K562 (cell line): ENCODE data around the gene CAMK2G. TPM values are rescaled to one million over a fixed set of nuclear protein-coding genes. Genes with fewer than 3 reads are reported as not detected.

ENCODE experiments used
- ATAC-seq: fragments of 200-7000 bp; cut with Tn5 transposase; 3 replicates; pipeline ENCODE4 v1.9.1; 2020; ENCODE audit warnings: moderate library complexity
- BruUV-seq: library from RNA; stranded (reverse); fragments of 400-500 nt; replicated peaks from 2 replicates; lab custom pipeline; 2021; lab: Mats Ljungman, UMichigan
- CTCF ChIA-PET: fragments of 300-600 bp; formaldehyde crosslinking; extraction: SDS; loops from one replicate; lab custom pipeline; 2021; ENCODE audit warnings: low intra/inter-chr PET ratio; lab: Yijun Ruan, JAX
- POLR2A ChIA-PET: fragments of 300-600, 350-650 bp; sonication (Branson Sonifier 250); formaldehyde crosslinking; extraction: SDS; loops from one replicate; lab custom pipeline; 2021; ENCODE audit warnings: antibody characterized with exemption, inconsistent platforms; lab: Yijun Ruan, JAX
- DNase-seq, 4 experiments: peaks; one replicate each; pipeline versions ENCODE4 v3.0.0 to v3.0.0-alpha.2; 2011 to 2018; ENCODE audit warnings: low spot score in 3 of 4, mixed read lengths in 3 of 4; ENCODE audit errors: extremely low read depth in 1 of 4
- FAIRE-seq: peaks from 2 replicates; lab custom pipeline; 2011; peaks lifted over from hg19 to GRCh38; lab: Jason Lieb, UNC
- H2AFZ ChIP-seq: 2 replicates; pipeline ENCODE4 v1.6.0; 2011; ENCODE audit warnings: low read depth, low read length, control low read depth, inconsistent platforms
- H3K27ac ChIP-seq: fragments of 200-600 bp; 3 replicates; pipeline ENCODE4 v1.8.0; 2011; ENCODE audit warnings: low read depth, mild to moderate bottlenecking, control low read depth, inconsistent platforms, low read length, moderate library complexity, mixed read lengths; ENCODE audit errors: extremely low read depth
- H3K27me3 ChIP-seq, 2 experiments: fragments of 300-600 bp in 1 of 2; 2 replicates in 1 of 2; 3 replicates in 1 of 2; pipeline versions ENCODE4 v1.6.0 to v1.8.0; 2011; ENCODE audit warnings: inconsistent platforms in 2 of 2, low read length in 2 of 2, mild to moderate bottlenecking in 1 of 2, mixed read lengths in 1 of 2, moderate library complexity in 1 of 2; ENCODE audit not compliant: control insufficient read depth in 2 of 2, insufficient read depth in 2 of 2
- H3K36me3 ChIP-seq: fragments of 300-600 bp; 3 replicates; pipeline ENCODE4 v1.8.0; 2011; ENCODE audit warnings: mild to moderate bottlenecking, low read length, inconsistent platforms; ENCODE audit not compliant: control insufficient read depth, insufficient read depth
- H3K4me1 ChIP-seq, 2 experiments: fragments of 200-600 bp in 1 of 2; replicated peaks in 1 of 2; 2 replicates in 1 of 2; 3 replicates in 1 of 2; pipeline versions ENCODE4 v1.5.1 to v1.8.0; 2011; ENCODE audit warnings: inconsistent platforms in 2 of 2, low read length in 2 of 2, mild to moderate bottlenecking in 1 of 2, mixed read lengths in 1 of 2, moderate library complexity in 1 of 2; ENCODE audit not compliant: control insufficient read depth in 2 of 2, insufficient read depth in 2 of 2
- H3K4me2 ChIP-seq: 2 replicates; pipeline ENCODE4 v1.6.1; 2011; ENCODE audit warnings: low read length, control low read depth, inconsistent platforms, mixed read lengths; ENCODE audit not compliant: insufficient read depth
- H3K4me3 ChIP-seq: fragments of 200-600 bp; sonication (generic), shearing (Covaris generic); 2 replicates; pipeline ENCODE4 v1.5.1; 2016; ENCODE audit warnings: control low read depth, inconsistent platforms
- H3K79me2 ChIP-seq: fragments of 200-600 bp; 3 replicates; pipeline ENCODE4 v1.8.0; 2011; ENCODE audit warnings: low read length, inconsistent platforms; ENCODE audit not compliant: control insufficient read depth, insufficient read depth
- H3K9ac ChIP-seq, 2 experiments: 2 replicates each; pipeline versions ENCODE4 v1.6.0 to v1.6.1; 2011; ENCODE audit warnings: low read depth in 2 of 2, low read length in 2 of 2, control low read depth in 1 of 2, inconsistent platforms in 1 of 2, mild to moderate bottlenecking in 1 of 2, mixed read lengths in 1 of 2; ENCODE audit not compliant: insufficient read depth in 1 of 2
- H3K9me1 ChIP-seq: one replicate; pipeline ENCODE4 v1.6.0; 2011; ENCODE audit warnings: inconsistent platforms, mild to moderate bottlenecking, low read length, moderate library complexity; ENCODE audit not compliant: control insufficient read depth, insufficient read depth
- H3K9me3 ChIP-seq: replicated peaks from 2 replicates; pipeline ENCODE4 v1.5.1; 2011; ENCODE audit warnings: low read depth, low read length, inconsistent platforms; ENCODE audit not compliant: control insufficient read depth, insufficient read depth
- H4K20me1 ChIP-seq: replicated peaks from 2 replicates; pipeline ENCODE4 v1.6.1; 2011; ENCODE audit warnings: low read length, inconsistent platforms, mixed read lengths; ENCODE audit not compliant: control insufficient read depth, insufficient read depth
- BDP1 ChIP-seq: IDR thresholded peaks from 3 replicates; pipeline ENCODE4 v1.6.1; 2011; ENCODE audit not compliant: insufficient read length, insufficient read depth
- CAMTA2 ChIP-seq: fragments of 250-450 bp; sonication (Bioruptor Pico); conservative IDR thresholded peaks from 2 replicates; pipeline ENCODE4 v1.5.1; 2022
- CREBBP ChIP-seq: IDR thresholded peaks from one replicate; pipeline ENCODE4 v1.6.1; 2012; ENCODE audit warnings: low read depth, mild to moderate bottlenecking, control low read depth, inconsistent platforms, low read length
- FOXO4 ChIP-seq: fragments of 450-650 bp; formaldehyde crosslinking; IDR thresholded peaks from 2 replicates; pipeline ENCODE4 v1.4.0; 2020; ENCODE audit warnings: mild to moderate bottlenecking, moderate library complexity
- HDAC2 ChIP-seq: fragments of 450-650 bp; IDR thresholded peaks from 2 replicates; pipeline ENCODE4 v1.6.1; 2016; ENCODE audit warnings: mild to moderate bottlenecking
- HDGF ChIP-seq: fragments of 450-650 bp; IDR thresholded peaks from 2 replicates; pipeline ENCODE4 v1.6.1; 2016
- KDM1A ChIP-seq, 2 experiments: fragments of 450-650 bp; IDR thresholded peaks; 2 replicates each; pipeline ENCODE4 v1.6.1; 2016; ENCODE audit warnings: mild to moderate bottlenecking in 2 of 2
- MCM7 ChIP-seq, 2 experiments: fragments of 450-650 bp; IDR thresholded peaks; 2 replicates each; pipeline ENCODE4 v1.6.1; 2016 to 2018
- MYNN ChIP-seq, 2 experiments: sonication (generic); formaldehyde crosslinking in 1 of 2; IDR thresholded peaks; 2 replicates each; pipeline versions ENCODE4 v1.5.0 to v1.6.1; 2016 to 2020; ENCODE audit warnings: antibody characterized with exemption in 1 of 2, missing genetic modification reagents in 1 of 2
- NCOA6 ChIP-seq: fragments of 450-650 bp; IDR thresholded peaks from 2 replicates; pipeline ENCODE4 v1.6.1; 2017; ENCODE audit warnings: mild to moderate bottlenecking
- NFIC ChIP-seq: fragments of 450-650 bp; IDR thresholded peaks from 2 replicates; pipeline ENCODE4 v1.6.1; 2017; ENCODE audit warnings: mild to moderate bottlenecking, inconsistent platforms
- PHF20 ChIP-seq: fragments of 450-650 bp; IDR thresholded peaks from 2 replicates; pipeline ENCODE4 v1.6.1; 2018; ENCODE audit not compliant: partially characterized antibody
- RAD21 ChIP-seq, 2 experiments: fragments of 250-450 bp in 1 of 2; fragments of 450-650 bp in 1 of 2; sonication (Bioruptor Pico) in 1 of 2; formaldehyde crosslinking in 1 of 2; IDR thresholded peaks in 1 of 2; conservative IDR thresholded peaks in 1 of 2; 2 replicates each; pipeline versions ENCODE4 v1.4.0 to v1.8.0; 2020 to 2022; ENCODE audit warnings: mild to moderate bottlenecking in 2 of 2, moderate library complexity in 1 of 2
- RCOR1 ChIP-seq, 2 experiments: IDR thresholded peaks; 2 replicates each; pipeline ENCODE4 v1.6.1; 2012; ENCODE audit warnings: low read depth in 2 of 2, low read length in 2 of 2, borderline replicate concordance in 1 of 2, improper control_type of control experiment in 1 of 2
- SREBF2 ChIP-seq: sonication (generic); formaldehyde crosslinking; IDR thresholded peaks from 2 replicates; pipeline ENCODE4 v1.4.0; 2020; ENCODE audit warnings: mild to moderate bottlenecking, missing genetic modification reagents
- VEZF1 ChIP-seq: fragments of 200-800 bp; sonication (Bioruptor generic); IDR thresholded peaks from 2 replicates; pipeline ENCODE4 v1.6.1; 2017; ENCODE audit warnings: missing genetic modification characterization, missing compliant biosample characterization
- ZNF717 ChIP-seq: fragments of 250-450 bp; sonication (Bioruptor Pico); IDR thresholded peaks from 2 replicates; pipeline ENCODE4 v1.5.0; 2021
- ZNF764 ChIP-seq: fragments of 250-450 bp; sonication (Bioruptor Pico); IDR thresholded peaks from 2 replicates; pipeline ENCODE4 v1.4.0; 2020; ENCODE audit warnings: low read depth, mild to moderate bottlenecking, moderate library complexity
- WGBS: fragments of 100-300 bp; shearing (Covaris generic); methylation state at CpG from one replicate; pipeline ENCODE4 v1.1.6; 2016; ENCODE audit warnings: low coverage, mixed read lengths; ENCODE audit not compliant: insufficient coverage; ENCODE audit errors: missing lambda C conversion rate; 5-methylcytosine and 5-hydroxymethylcytosine counted together
- in situ Hi-C: fragments of 300-500 bp; cut with MboI; formaldehyde crosslinking; loops from 4 replicates; pipeline ENCODE4 v1.15.0; 2018; ENCODE audit warnings: inconsistent platforms, mixed read lengths
- intact Hi-C: fragments of 100-400 bp; cut with micrococcal nuclease; formaldehyde crosslinking; loops from 2 replicates; pipeline ENCODE4 v1.14.2; 2022
- polyA plus RNA-seq, 8 experiments: library from polyadenylated mRNA; depleted of rRNA in 4 of 8; stranded (reverse) in 5 of 8; unstranded in 3 of 8; fragments of >200 nt; fragmentation: Nextera tagmentation in 2 of 8; fragmentation: Illumina TruSeq in 1 of 8; extraction: Ambion mirVana in 2 of 8; extraction: Trizol in 1 of 8; gene quantifications; 2 replicates each; pipeline versions ENCODE4 v1.2.1 to v1.2.3, GENCODE V29; 2011 to 2014; ENCODE audit warnings: inconsistent platforms in 1 of 8, missing spikeins in 1 of 8
- total RNA-seq, 7 experiments: library from RNA; depleted of rRNA in 6 of 7; stranded (reverse); fragments of >200 nt in 6 of 7; fragmentation: Illumina TruSeq in 2 of 7; extraction: Trizol in 2 of 7; gene quantifications; 2 replicates each; pipeline versions ENCODE4 v1.2.1 to v1.2.3, GENCODE V29; 2011 to 2021; ENCODE audit warnings: low replicate concordance in 1 of 7

CAMK2G gene
- total and polyA plus RNA-seq, 9 of the 15 experiments (the other 6 are each of a cell fraction or from before 2014, with no cell fraction given): 9.0 to 37.9 (median 32.6) TPM

GRCh38 chr10:73887294-73888039, 13.1 kb upstream of the CAMK2G start (continued):
- TF ChIP-seq HDGF (no peak), NFIC (peak; percentile 73), NCOA6 (no peak), MCM7 (IDR thresholded peaks at IDR 0.05) (no peak), BDP1 (no peak), CREBBP (no peak), ZNF717 (CRISPR knock-in tag) (no peak), HDAC2 (no peak)

GRCh38 chr10:73886661-73887293, 12.4 kb upstream of the CAMK2G start:
- H3K4me1 ChIP-seq: peaks cover 17 to 19% of the 10 kb centered on the region in 2 experiments
- CTCF ChIA-PET: interaction anchor here (0.6 to 4.9 kb wide), 9 partner anchors 38 to 1349 kb away, joined by 3 to 39 read pairs (median 12); partner anchors contain the start of gene COMTD1
- ATAC-seq: peak; percentile 22; the same call in 2 of the 3 replicates
- peak; percentile 68 for FAIRE-seq
- no peaks in the 10 kb centered on the region for H3K9me1 ChIP-seq
- H4K20me1 ChIP-seq: no peaks in the 10 kb centered on the region
- H3K9ac ChIP-seq: peak overlapping the region in 1 of 2 experiments; percentile 23; a peak in 1 of 4 replicates
- no peak for DNase-seq
- H2AFZ ChIP-seq: peak overlapping the region; percentile 11; the same call in 1 of the 2 replicates
- intact Hi-C loops (loop anchor here (1.0 to 5.0 kb wide), 5 partner anchors 54 to 351 kb away; no protein-coding TSS in a partner anchor), in situ Hi-C loops (loop anchor here (5.0 to 10.0 kb wide), 3 partner anchors 48 to 348 kb away; no protein-coding TSS in a partner anchor)
- H3K9me3 ChIP-seq: no peaks in the 10 kb centered on the region
- BruUV-seq: no TSS peak
- POLR2A ChIA-PET: interaction anchor here (0.5 to 3.2 kb wide), 12 partner anchors 8 to 437 kb away, joined by 3 to 12 read pairs (median 3); partner anchors contain the start of gene CAMK2G
- no peak overlapping the region; the same call in 1 of the 2 replicates for H3K4me2 ChIP-seq
- H3K27me3 ChIP-seq: no peaks in the 10 kb centered on the region
- H3K27ac ChIP-seq: no peak overlapping the region
- WGBS: 5% methylated on average over 4 of the region's 4 CpGs
- H3K4me3 ChIP-seq: no peak overlapping the region
- no peaks in the 10 kb centered on the region for H3K36me3 ChIP-seq
- H3K79me2 ChIP-seq: no peaks in the 10 kb centered on the region
- no peak for TF ChIP-seq ZNF764 (CRISPR knock-in tag)
- TF ChIP-seq SREBF2 (CRISPR knock-in tag): no peak
- TF ChIP-seq RCOR1 (IDR thresholded peaks at IDR 0.05; ENCODE audit: borderline replicate concordance in 1 of 2, low read depth in 2 of 2, low read length in 2 of 2): peak in 1 of 2 experiments; percentile 50; a peak in 1 of 4 replicates
- TF ChIP-seq RAD21 (CRISPR knock-in tag; conservative IDR thresholded peaks at IDR 0.05 in 1 of 2, IDR thresholded peaks at IDR 0.05 in 1 of 2): peak in 1 of 2 experiments; percentile 12; a peak in 1 of 4 replicates
- 0 out of 4 replicates have a peak, but pooled peaks of 1 of the 2 experiments have one; percentile 20 for TF ChIP-seq KDM1A (IDR thresholded peaks at IDR 0.05)
- TF ChIP-seq CAMTA2 (CRISPR knock-in tag): no peak
- no peak for TF ChIP-seq FOXO4 (CRISPR knock-in tag)
- 0 out of 2 replicates have a peak, but pooled peaks have one; percentile 26 for TF ChIP-seq VEZF1 (CRISPR knock-in tag)
- TF ChIP-seq MYNN (IDR thresholded peaks at IDR 0.05): no peak
- no peak for TF ChIP-seq MYNN (CRISPR knock-in tag; IDR thresholded peaks at IDR 0.05)
- TF ChIP-seq PHF20: no peak
